DMS79 treated with DMSO at 0.1 percent for 48 hours (cell line): ENCODE data around the gene MYH13.
"Not testable (repeated sequence)": the region's sequence is repeated elsewhere in the genome, so short reads cannot be mapped to it uniquely, and the experiment has no call there.

ENCODE experiments used
- DNase-seq: peaks from one replicate; lab custom pipeline; 2025; lab: John Stamatoyannopoulos, UW

Gene MYH13

GRCh38 chr17:10304758-10305300 lies 68.0 kb downstream of the MYH13 start:
- DNase-seq = no peak

GRCh38 chr17:10297691-10298090 lies 75.1 kb downstream of the MYH13 start:
- DNase-seq = no peak

GRCh38 chr17:10295728-10296343 lies 77.0 kb downstream of the MYH13 start:
- DNase-seq = no peak

- DNase-seq = no peak
Observed at GRCh38 chr17:10294180-10294579, 78.6 kb downstream of the MYH13 start.

GRCh38 chr17:10292057-10292937 lies 80.5 kb downstream of the MYH13 start:
- DNase-seq = no peak

GRCh38 chr17:10291576-10291975 lies 81.2 kb downstream of the MYH13 start:
- not testable (repeated sequence) for DNase-seq

- no peak for DNase-seq
Observed at GRCh38 chr17:10290041-10290440, 82.8 kb downstream of the MYH13 start.

- DNase-seq = no peak
Observed at GRCh38 chr17:10286324-10286723, 86.5 kb downstream of the MYH13 start.

- no peak for DNase-seq
Observed at GRCh38 chr17:10285896-10286295, 86.9 kb downstream of the MYH13 start.

- no peak for DNase-seq
Observed at GRCh38 chr17:10280068-10280467, 92.7 kb downstream of the MYH13 start.

GRCh38 chr17:10278218-10278617 lies 94.6 kb downstream of the MYH13 start:
- no peak for DNase-seq

- DNase-seq = no peak
Observed at GRCh38 chr17:10276436-10276835, 96.4 kb downstream of the MYH13 start.

GRCh38 chr17:10275418-10275817 lies 97.4 kb downstream of the MYH13 start:
- no peak for DNase-seq

GRCh38 chr17:10271106-10271562 lies 101.7 kb downstream of the MYH13 start:
- DNase-seq = no peak

- DNase-seq = no peak
Observed at GRCh38 chr17:10270258-10270657, 102.5 kb downstream of the MYH13 start.

- DNase-seq = no peak
Observed at GRCh38 chr17:10268005-10268404, 104.8 kb downstream of the MYH13 start.

- no peak for DNase-seq
Observed at GRCh38 chr17:10266296-10266876, 106.4 kb downstream of the MYH13 start.

GRCh38 chr17:10265100-10265810 lies 107.6 kb downstream of the MYH13 start:
- DNase-seq = no peak

- no peak for DNase-seq
Observed at GRCh38 chr17:10264051-10264450, 108.8 kb downstream of the MYH13 start.

GRCh38 chr17:10262451-10262850 lies 110.4 kb downstream of the MYH13 start:
- no peak for DNase-seq

GRCh38 chr17:10261098-10261497 lies 111.7 kb downstream of the MYH13 start:
- DNase-seq = no peak
